ENCODE results near the gene COQ4.
"Not testable (repeated sequence)": the region's sequence is repeated elsewhere in the genome, so short reads cannot be mapped to it uniquely, and the experiment has no call there.

The COQ4 gene

DNA sequence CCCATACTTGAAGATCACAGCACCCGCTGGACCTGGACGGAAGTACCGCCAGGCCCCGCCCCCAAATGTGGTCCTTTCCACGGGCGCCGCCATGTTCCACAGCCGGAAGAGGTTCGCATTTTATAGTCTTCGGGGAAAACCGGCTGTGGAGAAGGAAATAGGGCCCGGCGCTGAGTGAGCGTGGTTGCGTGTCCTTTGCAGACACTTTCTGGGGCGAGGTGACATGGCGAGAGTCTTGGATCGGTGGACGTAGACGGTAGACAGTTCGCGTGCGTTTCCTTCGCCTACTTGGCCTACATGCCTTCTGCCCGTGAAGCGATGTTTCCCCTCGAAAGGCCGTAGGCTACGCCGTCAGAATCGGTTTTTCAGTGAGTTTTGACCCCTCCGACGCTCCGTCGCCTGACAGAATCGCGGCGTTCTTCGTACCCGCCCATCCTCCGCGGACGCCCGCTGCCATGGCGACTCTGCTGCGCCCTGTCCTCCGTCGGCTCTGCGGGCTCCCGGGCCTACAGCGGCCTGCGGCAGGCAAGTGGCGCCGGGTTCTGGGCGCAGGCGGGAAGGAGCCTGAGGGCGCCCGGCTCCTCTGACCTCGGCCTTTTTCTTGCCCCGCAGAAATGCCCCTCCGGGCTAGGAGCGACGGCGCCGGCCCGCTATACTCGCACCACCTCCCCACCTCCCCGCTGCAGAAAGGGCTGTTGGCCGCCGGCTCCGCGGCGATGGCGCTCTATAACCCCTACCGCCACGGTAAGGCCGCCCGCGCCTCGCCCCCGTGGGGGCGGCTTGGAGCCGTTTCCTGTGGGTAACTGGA, at the start of gene COQ4, which contains the start of gene TRUB2:
TSS of gene COQ4 (plus strand) at position 436 of the 808 bp plus-strand sequence. CDS start at position 456, 20 bp downstream.
TSS of gene TRUB2 (minus strand) at position 44 of the 808 bp plus-strand sequence. CDS start at position 5, 39 bp downstream.
- no peaks in the 10 kb centered on the region for H3K4me1 ChIP-seq (ENCODE audit: control insufficient read depth, insufficient read depth, low read length)
- no CpG with 5 or more reads among the region's 83 CpGs for WGBS (ENCODE audit: insufficient coverage, insufficient read length)
- H3K36me3 ChIP-seq (ENCODE audit: control insufficient read depth, insufficient read depth, low read length) = peaks cover 8% of the 10 kb centered on the region; the same call in 1 of the 2 replicates
- H3K27me3 ChIP-seq (ENCODE audit: control insufficient read depth, insufficient read depth, low read length) = no peaks in the 10 kb centered on the region
- H3K4me3 ChIP-seq (ENCODE audit: low read length) = peak within 1 kb of the TSS; percentile 84
- H3K9me3 ChIP-seq (ENCODE audit: control insufficient read depth, insufficient read depth, low read length) = no peaks in the 10 kb centered on the region
- DNase-seq (ENCODE audit: low read depth, low spot score) = peak; percentile 82
- no peak within 1 kb of the TSS for H3K27ac ChIP-seq (ENCODE audit: low read length)

GRCh38 chr9:128274245-128274644, 48.4 kb upstream of the COQ4 start:
- DNase-seq (ENCODE audit: low read depth, low spot score) = no peak
- no CpG with 5 or more reads among the region's 8 CpGs for WGBS (ENCODE audit: insufficient coverage, insufficient read length)
- Histone ChIP-seq H3K27ac (ENCODE audit: low read length) (no peak overlapping the region), H3K4me1 (ENCODE audit: control insufficient read depth, insufficient read depth, low read length) (no peaks in the 10 kb centered on the region), H3K9me3 (ENCODE audit: control insufficient read depth, insufficient read depth, low read length) (no peaks in the 10 kb centered on the region), H3K36me3 (ENCODE audit: control insufficient read depth, insufficient read depth, low read length) (no peaks in the 10 kb centered on the region), H3K4me3 (ENCODE audit: low read length) (no peak overlapping the region), H3K27me3 (ENCODE audit: control insufficient read depth, insufficient read depth, low read length) (no peaks in the 10 kb centered on the region)

DNA sequence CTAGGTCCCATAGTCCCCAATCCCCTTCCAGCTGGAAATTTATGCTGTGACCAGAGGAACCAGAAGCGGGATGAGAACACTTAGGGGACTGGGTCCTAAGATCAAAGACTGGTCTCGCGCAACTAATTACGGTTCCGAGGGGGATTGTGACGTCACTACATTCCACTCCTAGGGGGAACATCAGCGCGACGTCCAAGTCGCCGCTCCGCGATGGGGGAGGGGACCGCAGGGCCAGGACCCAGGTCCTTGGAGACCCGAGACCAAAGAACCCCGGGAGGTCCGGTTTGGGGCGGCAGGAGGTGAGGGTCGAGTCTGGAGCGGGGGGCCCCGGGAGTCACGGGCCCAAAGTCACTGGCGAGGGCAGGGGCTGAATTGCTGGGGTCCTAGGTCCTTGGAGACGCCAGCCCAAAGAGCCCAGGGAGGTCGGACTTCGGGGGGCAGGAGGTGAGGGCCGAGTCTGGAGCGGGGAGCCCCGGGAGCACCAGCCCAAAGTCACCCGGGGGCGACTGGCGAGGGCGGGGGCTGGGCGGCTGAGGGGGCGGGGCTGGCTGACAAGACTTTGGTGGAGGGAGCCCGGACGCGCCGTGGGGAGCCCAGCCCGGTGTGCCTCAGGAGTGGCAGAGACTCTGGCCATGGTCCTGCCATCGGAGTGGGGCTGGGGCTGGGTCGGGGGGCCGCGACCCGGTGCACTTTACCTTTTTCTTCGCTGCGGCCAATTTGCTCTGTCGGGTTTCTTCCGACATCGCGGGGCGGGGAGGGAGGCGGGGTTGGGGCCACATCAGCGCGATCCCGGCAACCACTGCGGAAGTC, 47.2 kb upstream of the COQ4 start, which contains the start of gene GOLGA2:
TSS of gene GOLGA2 (minus strand) at position 810 of the 810 bp plus-strand sequence. CDS start at position 779, 31 bp downstream.
- Histone ChIP-seq H3K4me3 (ENCODE audit: low read length) (peak within 1 kb of the TSS; percentile 86), H3K4me1 (ENCODE audit: control insufficient read depth, insufficient read depth, low read length) (no peaks in the 10 kb centered on the region), H3K27ac (ENCODE audit: low read length) (no peak within 1 kb of the TSS), H3K36me3 (ENCODE audit: control insufficient read depth, insufficient read depth, low read length) (no peaks in the 10 kb centered on the region), H3K27me3 (ENCODE audit: control insufficient read depth, insufficient read depth, low read length) (no peaks in the 10 kb centered on the region), H3K9me3 (ENCODE audit: control insufficient read depth, insufficient read depth, low read length) (no peaks in the 10 kb centered on the region)
- no CpG with 5 or more reads among the region's 57 CpGs for WGBS (ENCODE audit: insufficient coverage, insufficient read length)
- DNase-seq (ENCODE audit: low read depth, low spot score) = no peak

- WGBS (ENCODE audit: insufficient coverage, insufficient read length) = no CpG with 5 or more reads among the region's 38 CpGs
- Histone ChIP-seq H3K4me1 (ENCODE audit: control insufficient read depth, insufficient read depth, low read length) (no peaks in the 10 kb centered on the region), H3K27ac (ENCODE audit: low read length) (no peak within 1 kb of the TSS), H3K27me3 (ENCODE audit: control insufficient read depth, insufficient read depth, low read length) (no peaks in the 10 kb centered on the region), H3K4me3 (ENCODE audit: low read length) (peak within 1 kb of the TSS; percentile 86), H3K9me3 (ENCODE audit: control insufficient read depth, insufficient read depth, low read length) (no peaks in the 10 kb centered on the region), H3K36me3 (ENCODE audit: control insufficient read depth, insufficient read depth, low read length) (no peaks in the 10 kb centered on the region)
- DNase-seq (ENCODE audit: low read depth, low spot score) = peak; percentile 98
Measured at GRCh38 chr9:128276008-128276573, 46.5 kb upstream of the COQ4 start, which contains the start of gene SWI5. Gene SWI5 (plus strand): TSS chr9:128276276.

GRCh38 chr9:128276574-128277270, 45.9 kb upstream of the COQ4 start:
- WGBS (ENCODE audit: insufficient coverage, insufficient read length) = no CpG with 5 or more reads among the region's 23 CpGs
- DNase-seq (ENCODE audit: low read depth, low spot score) = no peak
- H3K27me3 ChIP-seq (ENCODE audit: control insufficient read depth, insufficient read depth, low read length) = no peaks in the 10 kb centered on the region
- H3K9me3 ChIP-seq (ENCODE audit: control insufficient read depth, insufficient read depth, low read length) = no peaks in the 10 kb centered on the region
- H3K27ac ChIP-seq (ENCODE audit: low read length) = no peak overlapping the region
- H3K36me3 ChIP-seq (ENCODE audit: control insufficient read depth, insufficient read depth, low read length) = no peaks in the 10 kb centered on the region
- H3K4me1 ChIP-seq (ENCODE audit: control insufficient read depth, insufficient read depth, low read length) = no peaks in the 10 kb centered on the region
- H3K4me3 ChIP-seq (ENCODE audit: low read length) = peak overlapping the region; percentile 71

GRCh38 chr9:128279088-128280073, 43.3 kb upstream of the COQ4 start:
- H3K27me3 ChIP-seq (ENCODE audit: control insufficient read depth, insufficient read depth, low read length); H3K4me3 ChIP-seq (ENCODE audit: low read length); H3K36me3 ChIP-seq (ENCODE audit: control insufficient read depth, insufficient read depth, low read length); H3K4me1 ChIP-seq (ENCODE audit: control insufficient read depth, insufficient read depth, low read length); DNase-seq (ENCODE audit: low read depth, low spot score); H3K27ac ChIP-seq (ENCODE audit: low read length); H3K9me3 ChIP-seq (ENCODE audit: control insufficient read depth, insufficient read depth, low read length): not testable (repeated sequence)
- no CpG with 5 or more reads among the region's 22 CpGs for WGBS (ENCODE audit: insufficient coverage, insufficient read length)

GRCh38 chr9:128280084-128280622, 42.5 kb upstream of the COQ4 start:
- no CpG with 5 or more reads among the region's 5 CpGs for WGBS (ENCODE audit: insufficient coverage, insufficient read length)
- DNase-seq (ENCODE audit: low read depth, low spot score) = no peak
- no peak overlapping the region for H3K27ac ChIP-seq (ENCODE audit: low read length)

DNA sequence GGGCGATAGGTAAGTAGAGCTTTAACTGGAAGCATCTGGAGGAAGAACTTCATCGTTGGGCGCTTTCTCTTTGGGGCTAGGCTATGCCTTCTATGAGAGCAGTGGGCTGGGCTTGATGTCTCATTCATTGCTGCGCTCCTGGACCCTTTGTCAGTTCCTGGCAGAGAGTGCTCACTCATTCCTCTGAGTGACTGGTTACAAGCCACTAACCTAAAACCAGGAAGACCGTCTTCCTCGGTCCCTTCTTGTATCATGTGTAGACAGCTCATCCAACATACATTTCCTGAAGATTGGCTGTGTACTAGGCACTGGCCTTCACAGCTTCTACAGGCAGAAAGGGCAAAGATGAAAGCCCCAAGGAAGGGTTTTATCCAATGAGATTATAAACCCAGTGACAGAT, 40.1 kb upstream of the COQ4 start:
- no CpG with 5 or more reads among the region's 6 CpGs for WGBS (ENCODE audit: insufficient coverage, insufficient read length)

More at GRCh38 chr9:128280084-128280622, 42.5 kb upstream of the COQ4 start:
- Histone ChIP-seq H3K4me1 (ENCODE audit: control insufficient read depth, insufficient read depth, low read length) (no peaks in the 10 kb centered on the region), H3K9me3 (ENCODE audit: control insufficient read depth, insufficient read depth, low read length) (no peaks in the 10 kb centered on the region), H3K4me3 (ENCODE audit: low read length) (no peak overlapping the region), H3K27me3 (ENCODE audit: control insufficient read depth, insufficient read depth, low read length) (no peaks in the 10 kb centered on the region), H3K36me3 (ENCODE audit: control insufficient read depth, insufficient read depth, low read length) (no peaks in the 10 kb centered on the region)

More for the DNA sequence above, 40.1 kb upstream of the COQ4 start:
- no peak for DNase-seq (ENCODE audit: low read depth, low spot score)
- Histone ChIP-seq H3K36me3 (ENCODE audit: control insufficient read depth, insufficient read depth, low read length) (no peaks in the 10 kb centered on the region; the same call in 1 of the 2 replicates), H3K27me3 (ENCODE audit: control insufficient read depth, insufficient read depth, low read length) (no peaks in the 10 kb centered on the region), H3K4me3 (ENCODE audit: low read length) (no peak overlapping the region), H3K4me1 (ENCODE audit: control insufficient read depth, insufficient read depth, low read length) (no peaks in the 10 kb centered on the region), H3K27ac (ENCODE audit: low read length) (no peak overlapping the region), H3K9me3 (ENCODE audit: control insufficient read depth, insufficient read depth, low read length) (no peaks in the 10 kb centered on the region)
